Measurements from ENCODE around the gene DDX31. TPM values are rescaled to one million over a fixed set of nuclear protein-coding genes. Genes with fewer than 3 reads are reported as not detected.
"Not testable (repeated sequence)": the region's sequence is repeated elsewhere in the genome, so short reads cannot be mapped to it uniquely, and the experiment has no call there.

Gene DDX31
- total RNA-seq, 2 experiments from 2014 or later: 31.0 to 32.6 TPM

- CTCF ChIA-PET: interaction anchor here (1.9 kb wide), 1 partner anchor 177 kb away, joined by 4 read pairs; the partner anchor contains the start of gene CFAP77
- POLR2A ChIA-PET: interaction anchor here (0.7 kb wide), 1 partner anchor 82 kb away, joined by 3 read pairs; no protein-coding TSS in a partner anchor
Measured at GRCh38 chr9:132586830-132587591, 82.8 kb downstream of the DDX31 start.

- ChIA-PET POLR2A (no interaction called here), CTCF (interaction anchor here (1.9 kb wide), 1 partner anchor 176 kb away, joined by 4 read pairs; the partner anchor contains the start of gene CFAP77)
Measured at GRCh38 chr9:132585954-132586829, 83.6 kb downstream of the DDX31 start.

GRCh38 chr9:132584601-132585560 is 84.9 kb downstream of the DDX31 start:
- ChIA-PET CTCF (interaction anchor here (0.6 kb wide), 1 partner anchor 285 kb away, joined by 3 read pairs; no protein-coding TSS in a partner anchor), POLR2A (no interaction called here)

- CTCF ChIA-PET: interaction anchor here (0.6 kb wide), 1 partner anchor 51 kb away, joined by 3 read pairs; no protein-coding TSS in a partner anchor
- POLR2A ChIA-PET: no interaction called here
Measured at GRCh38 chr9:132583584-132584304, 86.0 kb downstream of the DDX31 start.

- POLR2A ChIA-PET: no interaction called here
Measured at GRCh38 chr9:132582786-132583583, 86.8 kb downstream of the DDX31 start.

GRCh38 chr9:132582276-132582785 is 87.5 kb downstream of the DDX31 start, which contains the start of gene BARHL1:
Gene BARHL1, plus strand, starts transcription at chr9:132582606. Its CDS starts 192 bp downstream, at chr9:132582798.
- POLR2A ChIA-PET: no interaction called here
- CTCF ChIA-PET: no interaction called here

More at GRCh38 chr9:132582786-132583583, 86.8 kb downstream of the DDX31 start:
- CTCF ChIA-PET: no interaction called here

- CTCF ChIA-PET: no interaction called here
- POLR2A ChIA-PET: no interaction called here
Measured at GRCh38 chr9:132579427-132579798, 90.4 kb downstream of the DDX31 start.

GRCh38 chr9:132578367-132578932 is 91.3 kb downstream of the DDX31 start:
- CTCF ChIA-PET: interaction anchor here (1.9 kb wide), 1 partner anchor 166 kb away, joined by 5 read pairs; no protein-coding TSS in a partner anchor
- POLR2A ChIA-PET: no interaction called here

GRCh38 chr9:132577119-132577518 is 92.7 kb downstream of the DDX31 start:
- CTCF ChIA-PET: interaction anchor here (1.9 kb wide), 1 partner anchor 165 kb away, joined by 5 read pairs; no protein-coding TSS in a partner anchor

GRCh38 chr9:132575811-132576210 is 94.0 kb downstream of the DDX31 start:
- POLR2A ChIA-PET: no interaction called here
- CTCF ChIA-PET: interaction anchor here (0.8 to 2.5 kb wide), 4 partner anchors 69 to 162 kb away, joined by 3 to 9 read pairs (median 5); partner anchors contain the start of genes DDX31 and GTF3C4

More at GRCh38 chr9:132577119-132577518, 92.7 kb downstream of the DDX31 start:
- POLR2A ChIA-PET: no interaction called here

GRCh38 chr9:132575005-132575609 is 94.7 kb downstream of the DDX31 start:
- POLR2A ChIA-PET: no interaction called here
- CTCF ChIA-PET: interaction anchor here (0.8 to 2.5 kb wide), 5 partner anchors 68 to 163 kb away, joined by 3 to 9 read pairs (median 5); partner anchors contain the start of genes DDX31 and GTF3C4

- POLR2A ChIA-PET: no interaction called here
- CTCF ChIA-PET: no interaction called here
Measured at GRCh38 chr9:132572921-132573320, 96.9 kb downstream of the DDX31 start.

GRCh38 chr9:132571806-132572600 is 97.8 kb downstream of the DDX31 start:
- CTCF ChIA-PET: no interaction called here
- POLR2A ChIA-PET: no interaction called here

- POLR2A ChIA-PET, CTCF ChIA-PET: not testable (repeated sequence)
Measured at GRCh38 chr9:132568787-132569186, 101.0 kb downstream of the DDX31 start.

- CTCF ChIA-PET: no interaction called here
- POLR2A ChIA-PET: no interaction called here
Measured at GRCh38 chr9:132564526-132564925, 105.3 kb downstream of the DDX31 start.

- ChIA-PET POLR2A (no interaction called here), CTCF (no interaction called here)
Measured at GRCh38 chr9:132562306-132562573, 107.5 kb downstream of the DDX31 start.
